Tibial nerve (tissue), 4 donors: ENCODE results near the gene COA7. TPM values are rescaled to one million over a fixed set of nuclear protein-coding genes. Genes with fewer than 3 reads are reported as not detected.

Experiments
- DNase-seq, 2 donors: peaks; one replicate each; pipeline ENCODE4 v3.0.0-alpha.2; 2019; ENCODE audit warnings: low spot score in 2 of 2
- H3K27ac ChIP-seq, 4 donors: fragments of 200-600 bp; sonication (generic) in 3 of 4; one replicate each; pipeline ENCODE4 v1.5.1; 2017 to 2019; ENCODE audit warnings: mild to moderate bottlenecking in 1 of 4
- H3K27me3 ChIP-seq, 2 donors: fragments of 200-600 bp; sonication (generic) in 1 of 2; one replicate each; pipeline versions ENCODE4 v1.5.1 to v1.6.0; 2017 to 2019
- H3K36me3 ChIP-seq, 3 donors: fragments of 200-600 bp; sonication (generic); one replicate each; pipeline ENCODE4 v1.5.1; 2018 to 2019
- H3K4me1 ChIP-seq, 4 donors: fragments of 200-600 bp; sonication (generic) in 3 of 4; one replicate each; pipeline ENCODE4 v1.5.1; 2017 to 2019
- H3K4me3 ChIP-seq, 4 donors: fragments of 200-600 bp; sonication (generic) in 3 of 4; one replicate each; pipeline ENCODE4 v1.5.1; 2017 to 2019; ENCODE audit warnings: mild to moderate bottlenecking in 1 of 4, moderate library complexity in 1 of 4
- H3K9me3 ChIP-seq, 4 donors: fragments of 200-600 bp; sonication (generic) in 3 of 4; one replicate each; pipeline ENCODE4 v1.5.1; 2017 to 2019
- EP300 ChIP-seq, 2 donors: sonication (generic); formaldehyde crosslinking; IDR thresholded peaks; one replicate each; pipeline ENCODE4 v1.6.1; 2017; ENCODE audit warnings: antibody characterized with exemption in 2 of 2, mild to moderate bottlenecking in 1 of 2
- POLR2A ChIP-seq, 2 donors: fragments of 450-650 bp; IDR thresholded peaks; one replicate each; pipeline ENCODE4 v1.6.1; 2017; ENCODE audit warnings: antibody characterized with exemption in 2 of 2, mild to moderate bottlenecking in 2 of 2, moderate library complexity in 2 of 2
- WGBS, 2 donors: methylation state at CpG; one replicate each; pipeline ENCODE4 v1.1.5; 2018; 5-methylcytosine and 5-hydroxymethylcytosine counted together
- total RNA-seq, 4 donors: library from RNA; depleted of rRNA; stranded (reverse); fragments of >200 nt; gene quantifications; one replicate each; pipeline ENCODE4 v1.1.0, GENCODE V29; 2016
- TF ChIP-seq, protein P1 (sequence below), 5 experiments: fragments of 200-600 bp in 3 of 5; fragments of 450-650 bp in 2 of 5; sonication (generic) in 3 of 5; IDR thresholded peaks; one replicate each; pipeline ENCODE4 v1.5.1; 2016 to 2019; ENCODE audit warnings: antibody characterized with exemption in 5 of 5, mild to moderate bottlenecking in 3 of 5, moderate library complexity in 2 of 5

COA7 gene
- total RNA-seq, 4 donors from 2014 or later = 7.5 to 10.5 (median 8.9) TPM

DNA sequence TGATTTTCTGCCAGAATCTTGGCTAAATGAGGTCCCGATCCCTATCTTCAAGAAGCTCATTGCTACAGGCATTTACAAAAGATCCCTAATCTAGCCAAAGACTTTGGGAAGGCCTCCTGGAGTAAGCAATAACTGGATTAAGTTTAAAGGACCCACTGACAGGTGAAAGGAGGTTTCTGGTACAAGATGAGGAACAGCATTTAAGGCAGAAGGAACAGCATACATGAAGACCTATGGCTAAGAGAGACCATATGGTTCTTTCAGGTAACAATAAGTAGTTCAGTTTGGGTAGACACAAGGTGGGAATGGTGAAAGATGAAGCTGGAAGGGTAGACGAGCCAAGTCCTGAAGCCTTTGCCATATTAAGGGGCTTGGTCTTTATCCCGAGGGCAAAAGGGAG is 37.3 kb downstream of the COA7 start:
- Histone ChIP-seq H3K4me3 (no peak overlapping the region), H3K9me3 (no peaks in the 10 kb centered on the region), H3K36me3 (no peaks in the 10 kb centered on the region), H3K27me3 (no peaks in the 10 kb centered on the region), H3K4me1 (no peaks in the 10 kb centered on the region), H3K27ac (no peak overlapping the region)
- TF ChIP-seq POLR2A (IDR thresholded peaks at IDR 0.05) = no peak
- TF ChIP-seq, protein P1, sequence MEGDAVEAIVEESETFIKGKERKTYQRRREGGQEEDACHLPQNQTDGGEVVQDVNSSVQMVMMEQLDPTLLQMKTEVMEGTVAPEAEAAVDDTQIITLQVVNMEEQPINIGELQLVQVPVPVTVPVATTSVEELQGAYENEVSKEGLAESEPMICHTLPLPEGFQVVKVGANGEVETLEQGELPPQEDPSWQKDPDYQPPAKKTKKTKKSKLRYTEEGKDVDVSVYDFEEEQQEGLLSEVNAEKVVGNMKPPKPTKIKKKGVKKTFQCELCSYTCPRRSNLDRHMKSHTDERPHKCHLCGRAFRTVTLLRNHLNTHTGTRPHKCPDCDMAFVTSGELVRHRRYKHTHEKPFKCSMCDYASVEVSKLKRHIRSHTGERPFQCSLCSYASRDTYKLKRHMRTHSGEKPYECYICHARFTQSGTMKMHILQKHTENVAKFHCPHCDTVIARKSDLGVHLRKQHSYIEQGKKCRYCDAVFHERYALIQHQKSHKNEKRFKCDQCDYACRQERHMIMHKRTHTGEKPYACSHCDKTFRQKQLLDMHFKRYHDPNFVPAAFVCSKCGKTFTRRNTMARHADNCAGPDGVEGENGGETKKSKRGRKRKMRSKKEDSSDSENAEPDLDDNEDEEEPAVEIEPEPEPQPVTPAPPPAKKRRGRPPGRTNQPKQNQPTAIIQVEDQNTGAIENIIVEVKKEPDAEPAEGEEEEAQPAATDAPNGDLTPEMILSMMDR (IDR thresholded peaks at IDR 0.05) = no peak
- no peak for TF ChIP-seq EP300 (IDR thresholded peaks at IDR 0.05)
- no peak for DNase-seq
- WGBS, 2 donors = 62 to 63% methylated on average over 3 of the region's 3 CpGs

DNA sequence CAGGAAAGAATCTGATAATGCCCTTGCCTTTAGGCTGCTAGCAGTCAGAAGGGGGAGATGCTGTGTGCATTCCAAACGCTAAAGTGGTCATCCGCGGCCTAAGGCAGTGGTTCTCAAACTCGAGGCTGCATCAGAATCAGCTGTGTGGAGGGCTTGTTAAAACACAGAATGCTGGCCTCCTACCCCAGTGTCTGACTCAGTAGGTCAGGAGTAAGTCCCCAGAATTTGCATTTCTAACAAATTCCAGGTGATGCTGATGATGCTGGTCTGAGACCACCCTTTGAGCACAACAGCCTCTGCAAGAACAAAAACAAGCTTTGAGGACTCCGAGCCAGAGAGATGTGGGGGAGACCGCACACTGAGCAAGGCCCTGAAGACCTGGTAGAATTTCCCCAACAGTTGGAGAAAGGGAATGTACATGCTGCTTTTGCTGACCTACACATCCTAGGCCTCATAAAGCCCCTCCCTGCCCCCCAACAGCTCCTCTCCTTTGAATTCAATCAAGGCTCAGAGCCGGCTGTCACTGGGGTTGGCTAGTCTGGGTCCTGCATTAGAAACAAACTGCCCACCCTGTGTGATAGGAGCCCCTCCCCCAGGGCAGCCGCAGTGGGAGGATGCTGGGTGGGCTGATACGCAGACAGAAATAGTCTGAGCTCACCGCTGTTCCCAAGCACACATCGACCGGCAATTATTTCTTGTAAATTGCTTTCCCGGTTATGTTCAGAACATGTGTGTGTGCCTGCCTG is 38.1 kb downstream of the COA7 start:
- no peaks in the 10 kb centered on the region for H3K9me3 ChIP-seq

DNA sequence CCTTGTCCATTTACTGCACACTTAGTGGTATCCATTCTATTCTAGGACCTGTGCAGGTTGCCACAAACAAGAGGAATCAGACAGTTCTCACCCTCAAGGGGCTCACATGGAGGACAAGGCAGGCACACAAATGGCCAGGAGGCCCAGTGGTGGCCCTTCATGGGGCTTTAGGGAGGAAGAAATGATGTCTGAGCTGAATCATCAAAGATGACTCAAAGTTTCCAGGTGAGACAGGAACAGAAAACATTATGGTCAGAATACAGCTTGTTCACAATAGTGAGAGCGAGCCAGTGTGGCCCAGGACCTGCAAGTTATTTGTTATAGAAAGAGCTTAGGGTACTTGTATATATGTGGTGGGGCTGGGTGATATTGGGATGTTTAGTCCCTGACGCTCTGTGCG is 38.8 kb downstream of the COA7 start:
- 92 to 98% methylated on average over 3 of the region's 3 CpGs for WGBS, 2 donors
- no peaks in the 10 kb centered on the region for H3K4me1 ChIP-seq
- H3K4me3 ChIP-seq = no peak overlapping the region
- no peak for DNase-seq
- H3K9me3 ChIP-seq = no peaks in the 10 kb centered on the region
- no peaks in the 10 kb centered on the region for H3K27me3 ChIP-seq
- H3K27ac ChIP-seq = no peak overlapping the region
- H3K36me3 ChIP-seq = no peaks in the 10 kb centered on the region
- TF ChIP-seq POLR2A (IDR thresholded peaks at IDR 0.05) (no peak), EP300 (IDR thresholded peaks at IDR 0.05) (no peak)
- TF ChIP-seq, protein P1 (IDR thresholded peaks at IDR 0.05) = no peak

More for the DNA sequence above, 38.1 kb downstream of the COA7 start:
- TF ChIP-seq, protein P1 (IDR thresholded peaks at IDR 0.05) = no peak
- Histone ChIP-seq H3K36me3 (no peaks in the 10 kb centered on the region), H3K4me1 (no peaks in the 10 kb centered on the region), H3K27ac (no peak overlapping the region), H3K27me3 (no peaks in the 10 kb centered on the region), H3K4me3 (no peak overlapping the region)
- DNase-seq = no peak
- 35 to 42% methylated on average over 12 to 13 of the region's 13 CpGs for WGBS, 2 donors

DNA sequence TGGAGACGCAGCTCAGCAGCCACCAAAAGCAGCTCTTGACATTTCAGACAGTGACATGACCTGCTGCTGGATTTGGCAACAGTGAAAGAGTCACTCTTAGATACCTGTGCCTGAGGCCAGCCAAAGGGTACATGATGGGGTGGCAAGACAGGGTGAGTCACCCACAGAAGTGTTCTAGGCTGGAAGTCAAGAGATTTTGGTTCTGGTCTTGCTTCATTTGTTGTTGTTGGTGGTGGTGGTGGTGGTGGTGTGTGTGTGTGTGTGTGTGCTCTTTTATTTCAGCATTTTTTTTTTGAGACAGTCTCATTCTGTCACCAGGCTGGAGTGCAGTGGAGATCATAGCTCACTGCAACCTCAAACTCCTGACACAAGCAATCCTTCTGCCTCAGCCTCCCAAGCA is 39.4 kb downstream of the COA7 start:
- Histone ChIP-seq H3K4me1 (no peaks in the 10 kb centered on the region), H3K27me3 (no peaks in the 10 kb centered on the region), H3K4me3 (no peak overlapping the region), H3K36me3 (no peaks in the 10 kb centered on the region), H3K9me3 (no peaks in the 10 kb centered on the region), H3K27ac (no peak overlapping the region)
- TF ChIP-seq, protein P1 (IDR thresholded peaks at IDR 0.05) = no peak
- TF ChIP-seq EP300 (IDR thresholded peaks at IDR 0.05) = no peak
- TF ChIP-seq POLR2A (IDR thresholded peaks at IDR 0.05) = no peak
- no peak for DNase-seq
- WGBS, 2 donors = 75 to 82% methylated on average over 1 of the region's 1 CpG

DNA sequence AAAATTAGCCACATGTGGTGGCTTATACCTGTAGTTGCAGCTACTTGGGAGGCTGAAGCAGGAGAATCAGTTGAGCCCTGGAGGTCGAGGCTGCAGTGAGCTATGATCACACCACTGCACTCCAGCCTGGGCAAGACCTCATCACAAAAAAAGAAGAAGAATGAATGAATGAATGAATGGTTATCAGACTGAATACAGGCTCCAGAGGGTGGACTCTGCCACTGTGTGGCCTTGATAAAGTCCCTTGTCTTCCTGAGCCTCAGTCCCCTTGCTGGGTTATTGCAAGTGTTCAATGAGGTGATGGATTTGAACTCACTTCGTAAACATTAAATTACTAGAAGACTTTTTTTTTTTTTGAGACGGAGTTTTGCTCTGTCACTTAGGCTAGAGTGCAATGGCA is 40.4 kb downstream of the COA7 start:
- no peak overlapping the region for H3K27ac ChIP-seq
- DNase-seq = no peak
- H3K36me3 ChIP-seq = no peaks in the 10 kb centered on the region
- no peak for TF ChIP-seq EP300 (IDR thresholded peaks at IDR 0.05)
- no peak for TF ChIP-seq POLR2A (IDR thresholded peaks at IDR 0.05)
- TF ChIP-seq, protein P1 (IDR thresholded peaks at IDR 0.05) = no peak
- no peaks in the 10 kb centered on the region for H3K27me3 ChIP-seq
- no peaks in the 10 kb centered on the region for H3K4me1 ChIP-seq
- no peak overlapping the region for H3K4me3 ChIP-seq
- WGBS, 2 donors = 81 to 91% methylated on average over 3 of the region's 3 CpGs
- no peaks in the 10 kb centered on the region for H3K9me3 ChIP-seq
